HL-60/S4 (cell line): ENCODE measurements around the gene CSF3.

Source experiments
- in situ Hi-C: fragments of 300-500 bp; cut with MboI; formaldehyde crosslinking; loops from 2 replicates; pipeline ENCODE4 v1.14.3; 2022; ENCODE audit warnings: low sequenced_read_pairs

Gene CSF3

GRCh38 chr17:40015005-40015997 is at the start of gene CSF3:
Gene CSF3 (plus strand): TSS chr17:40015440. CDS start chr17:40015475, 35 bp downstream.
- in situ Hi-C loops, result no loop called here

- in situ Hi-C loops, result no loop called here
Observed at GRCh38 chr17:39966771-39967170, 48.5 kb upstream of the CSF3 start.

- in situ Hi-C loops, result no loop called here
Observed at GRCh38 chr17:39968761-39969160, 46.5 kb upstream of the CSF3 start.

- in situ Hi-C loops, result no loop called here
Observed at GRCh38 chr17:39969375-39969774, 45.9 kb upstream of the CSF3 start.

- in situ Hi-C loops, result no loop called here
Observed at GRCh38 chr17:39970157-39970692, 45.0 kb upstream of the CSF3 start.

GRCh38 chr17:39971076-39971603 is 44.1 kb upstream of the CSF3 start:
- in situ Hi-C loops, result no loop called here

- in situ Hi-C loops, result no loop called here
Observed at GRCh38 chr17:39972271-39972670, 43.0 kb upstream of the CSF3 start.

GRCh38 chr17:39973496-39973895 is 41.7 kb upstream of the CSF3 start:
- in situ Hi-C loops, result no loop called here

- in situ Hi-C loops, result no loop called here
Observed at GRCh38 chr17:39974433-39974832, 40.8 kb upstream of the CSF3 start.

- in situ Hi-C loops, result no loop called here
Observed at GRCh38 chr17:39975801-39976200, 39.4 kb upstream of the CSF3 start.

GRCh38 chr17:39979016-39979670 is 36.1 kb upstream of the CSF3 start:
- in situ Hi-C loops, result no loop called here

GRCh38 chr17:39979893-39980350 is 35.3 kb upstream of the CSF3 start:
- in situ Hi-C loops, result no loop called here

- in situ Hi-C loops, result no loop called here
Observed at GRCh38 chr17:39980351-39981206, 34.7 kb upstream of the CSF3 start, which contains the start of gene PSMD3. Gene PSMD3 (plus strand): TSS chr17:39980807. CDS start chr17:39980971, 164 bp downstream.

- in situ Hi-C loops, result no loop called here
Observed at GRCh38 chr17:39981207-39981741, 34.0 kb upstream of the CSF3 start.

- in situ Hi-C loops, result no loop called here
Observed at GRCh38 chr17:39981766-39982375, 33.4 kb upstream of the CSF3 start.

GRCh38 chr17:39988206-39988810 is 26.9 kb upstream of the CSF3 start:
- in situ Hi-C loops, result no loop called here

GRCh38 chr17:39994448-39994847 is 20.8 kb upstream of the CSF3 start:
- in situ Hi-C loops, result no loop called here

- in situ Hi-C loops, result no loop called here
Observed at GRCh38 chr17:39995438-39995837, 19.8 kb upstream of the CSF3 start.

- in situ Hi-C loops, result no loop called here
Observed at GRCh38 chr17:39996162-39996561, 19.1 kb upstream of the CSF3 start.
